ENCODE data around the gene UBAP1. TPM values are rescaled to one million over a fixed set of nuclear protein-coding genes. Genes with fewer than 3 reads are reported as not detected.

UBAP1 gene
- total RNA-seq, 4 donors from 2014 or later, result 35.8 to 63.4 (median 55.1) TPM

GRCh38 chr9:34252016-34252415, 73.2 kb downstream of the UBAP1 start:
- Histone ChIP-seq H3K9me3 (no peaks in the 10 kb centered on the region), H3K4me3 (no peak overlapping the region), H3K27me3 (no peaks in the 10 kb centered on the region), H3K27ac (peak overlapping the region in 2 of 4 donors; percentile 1 to 77), H3K4me1 (peaks cover 19 to 73% (median 33%) of the 10 kb centered on the region in 3 donors), H3K36me3 (peaks cover 15 to 84% (median 23%) of the 10 kb centered on the region in 3 donors)
- DNase-seq, result no peak
- intact Hi-C loops (cut with DNase I), result no loop called here
- no peak for TF ChIP-seq CTCF (IDR thresholded peaks at IDR 0.05)
- TF ChIP-seq POLR2A (IDR thresholded peaks at IDR 0.05), result no peak

- no peaks in the 10 kb centered on the region for H3K9me3 ChIP-seq
- TF ChIP-seq CTCF (IDR thresholded peaks at IDR 0.05) (peak; percentile 43 to 95 (median 88)), POLR2A (IDR thresholded peaks at IDR 0.05) (no peak)
- H3K4me3 ChIP-seq, result no peak overlapping the region
- peaks cover 19 to 75% (median 33%) of the 10 kb centered on the region in 3 donors for H3K4me1 ChIP-seq
- no peak for DNase-seq
- H3K27me3 ChIP-seq, result no peaks in the 10 kb centered on the region
- H3K36me3 ChIP-seq, result peaks cover 15 to 75% (median 23%) of the 10 kb centered on the region in 3 donors
- intact Hi-C loops (cut with DNase I), result no loop called here
- WGBS, 2 donors, result 36 to 47% methylated on average over 6 to 10 of the region's 10 CpGs
- H3K27ac ChIP-seq, result peak overlapping the region; percentile 29 to 77 (median 74)
Measured at GRCh38 chr9:34252670-34253459, 74.0 kb downstream of the UBAP1 start.

- Histone ChIP-seq H3K4me1 (peaks cover 19 to 69% (median 33%) of the 10 kb centered on the region in 3 donors), H3K9me3 (no peaks in the 10 kb centered on the region), H3K36me3 (peaks cover 15 to 70% (median 23%) of the 10 kb centered on the region in 3 donors), H3K27ac (peak overlapping the region; percentile 29 to 77 (median 74)), H3K27me3 (no peaks in the 10 kb centered on the region), H3K4me3 (no peak overlapping the region)
- no peak for DNase-seq
- intact Hi-C loops (cut with DNase I), result no loop called here
- TF ChIP-seq POLR2A (IDR thresholded peaks at IDR 0.05) (no peak), CTCF (IDR thresholded peaks at IDR 0.05) (peak in 1 of 6 experiments; percentile 25)
- 50 to 71% methylated on average over 3 of the region's 3 CpGs for WGBS, 2 donors
Measured at GRCh38 chr9:34253460-34253837, 74.6 kb downstream of the UBAP1 start.

DNA sequence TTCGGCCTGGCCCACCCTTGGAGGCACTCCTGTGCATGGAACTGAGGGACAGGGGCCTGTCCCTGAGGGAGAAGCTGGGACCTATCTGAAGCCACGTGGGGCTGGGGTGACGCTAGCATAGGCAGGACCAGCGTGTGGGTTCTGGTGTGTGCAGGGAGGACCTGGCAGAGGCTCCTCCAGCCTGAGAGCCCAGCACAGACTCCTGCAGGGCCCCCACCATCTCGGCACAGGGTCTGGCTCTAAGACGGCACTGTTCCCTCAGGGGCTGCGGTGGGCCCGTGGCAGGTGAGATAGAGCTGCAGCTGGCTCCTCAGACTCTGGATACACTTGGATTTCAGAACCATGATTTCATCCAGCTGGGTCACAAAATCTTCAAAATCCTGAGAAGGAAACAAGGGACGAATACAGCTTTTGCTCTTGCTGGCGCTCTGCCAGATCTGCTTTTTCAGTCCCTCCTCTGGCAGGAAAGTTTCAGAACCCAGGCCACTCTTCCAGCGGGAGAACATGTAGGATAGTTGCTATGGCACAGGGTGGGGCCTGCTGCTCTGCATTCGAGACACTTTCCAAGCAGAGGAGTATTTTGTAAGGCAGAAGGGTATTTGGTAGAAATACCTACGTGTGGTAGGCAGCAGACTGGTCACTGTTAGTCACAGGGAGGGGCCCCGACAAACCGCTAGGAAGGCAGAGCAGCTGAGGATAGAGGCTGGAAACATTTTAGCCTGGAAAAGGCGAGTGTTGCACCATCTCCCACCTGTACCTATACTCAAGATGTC, 75.5 kb downstream of the UBAP1 start:
- peaks cover 15 to 61% (median 23%) of the 10 kb centered on the region in 3 donors for H3K36me3 ChIP-seq
- TF ChIP-seq CTCF (IDR thresholded peaks at IDR 0.05) (no peak), POLR2A (IDR thresholded peaks at IDR 0.05) (no peak)
- intact Hi-C loops (cut with DNase I), result no loop called here
- peaks cover 12 to 60% (median 27%) of the 10 kb centered on the region in 3 donors for H3K4me1 ChIP-seq
- H3K9me3 ChIP-seq, result no peaks in the 10 kb centered on the region
- no peak for DNase-seq
- peak overlapping the region; percentile 38 to 77 (median 74) for H3K27ac ChIP-seq
- no peaks in the 10 kb centered on the region for H3K27me3 ChIP-seq
- WGBS, 2 donors, result 53 to 54% methylated on average over 12 of the region's 16 CpGs
- no peak overlapping the region for H3K4me3 ChIP-seq
